HFFc6 (cell line): ENCODE measurements around the gene PI4K2B. TPM values are rescaled to one million over a fixed set of nuclear protein-coding genes. Genes with fewer than 3 reads are reported as not detected.

Experiments used
- DNase-seq: peaks from one replicate; pipeline ENCODE4 v3.0.0-alpha.2; 2018
- H3K27ac Mint-ChIP-seq: 2 replicates; pipeline ENCODE4 v1.8.0; 2020; ENCODE audit warnings: mild to moderate bottlenecking, mixed read lengths
- H3K27me3 Mint-ChIP-seq: 2 replicates; pipeline ENCODE4 v1.8.0; 2021; ENCODE audit warnings: mild to moderate bottlenecking, moderate library complexity, mixed read lengths; ENCODE audit not compliant: insufficient read depth
- H3K36me3 Mint-ChIP-seq: 2 replicates; pipeline ENCODE4 v1.8.0; 2021; ENCODE audit warnings: low read depth, mixed read lengths
- H3K4me1 Mint-ChIP-seq: 2 replicates; pipeline ENCODE4 v1.8.0; 2020; ENCODE audit warnings: low read depth, mixed read lengths
- H3K4me3 Mint-ChIP-seq: 2 replicates; pipeline ENCODE4 v1.8.0; 2020; ENCODE audit warnings: mild to moderate bottlenecking, moderate library complexity, mixed read lengths
- H3K9me3 Mint-ChIP-seq: 2 replicates; pipeline ENCODE4 v1.8.0; 2020; ENCODE audit warnings: mild to moderate bottlenecking, mixed read lengths
- total RNA-seq, 6 experiments: library from RNA; stranded (reverse); fragmentation: NEBNext Ultra II Directional; extraction: Animal tissue kit (Norgen Biotek cat#: 25700); gene quantifications; 2 replicates in 1 of 6; 3 replicates in 5 of 6; pipeline ENCODE4 v1.2.3, GENCODE V29; 2021
- TF ChIP-seq, protein P1 (sequence below): fragments of 200-600 bp; sonication (generic); IDR thresholded peaks from 2 replicates; pipeline ENCODE4 v1.5.0; 2021; ENCODE audit warnings: antibody characterized with exemption, mild to moderate bottlenecking

The PI4K2B gene
- total RNA-seq, 6 experiments from 2014 or later, result 28.3 to 33.8 (median 30.5) TPM

DNA sequence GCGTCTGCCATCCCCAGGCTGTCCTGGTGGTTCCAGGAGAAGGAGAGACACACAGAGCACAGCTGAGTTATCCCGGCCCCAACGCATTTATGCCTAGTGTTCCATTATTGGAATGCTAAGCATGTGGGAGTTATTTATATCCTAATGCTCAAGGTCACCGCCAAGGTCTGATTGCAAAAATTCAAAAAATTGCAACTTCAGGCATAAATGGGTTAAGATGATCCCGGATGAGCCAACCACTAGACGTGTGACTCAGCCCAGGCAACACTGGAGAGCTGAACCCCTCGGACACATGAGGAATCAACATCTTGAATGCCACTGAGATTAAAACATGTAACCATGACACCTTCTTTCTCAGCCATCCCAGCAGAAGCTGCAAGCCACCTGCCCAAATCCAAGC is 74.9 kb downstream of the PI4K2B start:
- TF ChIP-seq, protein P1, sequence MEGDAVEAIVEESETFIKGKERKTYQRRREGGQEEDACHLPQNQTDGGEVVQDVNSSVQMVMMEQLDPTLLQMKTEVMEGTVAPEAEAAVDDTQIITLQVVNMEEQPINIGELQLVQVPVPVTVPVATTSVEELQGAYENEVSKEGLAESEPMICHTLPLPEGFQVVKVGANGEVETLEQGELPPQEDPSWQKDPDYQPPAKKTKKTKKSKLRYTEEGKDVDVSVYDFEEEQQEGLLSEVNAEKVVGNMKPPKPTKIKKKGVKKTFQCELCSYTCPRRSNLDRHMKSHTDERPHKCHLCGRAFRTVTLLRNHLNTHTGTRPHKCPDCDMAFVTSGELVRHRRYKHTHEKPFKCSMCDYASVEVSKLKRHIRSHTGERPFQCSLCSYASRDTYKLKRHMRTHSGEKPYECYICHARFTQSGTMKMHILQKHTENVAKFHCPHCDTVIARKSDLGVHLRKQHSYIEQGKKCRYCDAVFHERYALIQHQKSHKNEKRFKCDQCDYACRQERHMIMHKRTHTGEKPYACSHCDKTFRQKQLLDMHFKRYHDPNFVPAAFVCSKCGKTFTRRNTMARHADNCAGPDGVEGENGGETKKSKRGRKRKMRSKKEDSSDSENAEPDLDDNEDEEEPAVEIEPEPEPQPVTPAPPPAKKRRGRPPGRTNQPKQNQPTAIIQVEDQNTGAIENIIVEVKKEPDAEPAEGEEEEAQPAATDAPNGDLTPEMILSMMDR, result no peak
- Mint-ChIP-seq H3K27me3 (peaks cover 11% of the 10 kb centered on the region), H3K9me3 (no peaks in the 10 kb centered on the region), H3K36me3 (no peaks in the 10 kb centered on the region), H3K4me1 (peaks cover 44% of the 10 kb centered on the region), H3K27ac (peak overlapping the region; percentile 38; the same call in 1 of the 2 replicates), H3K4me3 (no peak overlapping the region)
- no peak for DNase-seq

DNA sequence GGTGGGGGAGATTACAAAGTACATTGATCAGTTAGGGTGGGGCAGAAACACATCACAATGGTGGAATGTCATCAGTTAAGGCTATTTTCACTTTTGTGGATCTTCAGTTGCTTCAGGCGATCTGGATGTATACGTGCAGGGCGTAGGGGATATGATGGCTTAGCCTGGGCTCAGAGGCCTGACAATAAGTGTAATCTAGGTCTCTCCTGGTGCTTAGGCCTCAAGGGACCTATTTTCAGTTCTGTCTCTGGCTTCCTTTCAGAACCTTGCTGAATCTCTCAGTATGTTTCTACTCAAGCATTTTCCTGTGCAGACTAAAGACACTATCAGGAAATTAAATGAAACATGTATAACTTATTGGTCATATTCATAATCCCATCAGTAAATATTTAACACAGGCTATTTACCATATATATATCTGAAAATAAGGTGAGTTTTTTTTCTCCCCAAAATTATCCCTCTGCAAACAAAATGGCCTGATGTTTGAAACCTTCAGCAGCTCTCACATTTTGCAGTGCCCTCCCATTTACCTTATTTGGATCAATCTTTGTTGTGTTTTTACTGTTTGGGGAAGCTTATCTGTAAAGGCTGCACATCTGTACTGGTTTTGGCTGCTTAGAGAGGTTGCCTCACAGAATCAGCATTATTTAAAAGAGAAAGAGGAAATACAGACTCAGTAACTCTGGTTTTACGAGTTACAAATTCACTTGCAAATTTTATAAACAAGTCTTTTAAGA is 76.4 kb downstream of the PI4K2B start:
- no peak for DNase-seq
- H3K27me3 Mint-ChIP-seq, result peaks cover 8% of the 10 kb centered on the region
- H3K9me3 Mint-ChIP-seq, result no peaks in the 10 kb centered on the region
- peak overlapping the region; percentile 2; the same call in 1 of the 2 replicates for H3K27ac Mint-ChIP-seq
- peak overlapping the region; percentile 55 for H3K4me3 Mint-ChIP-seq
- TF ChIP-seq, protein P1, result no peak
- peaks cover 52% of the 10 kb centered on the region for H3K4me1 Mint-ChIP-seq
- no peaks in the 10 kb centered on the region for H3K36me3 Mint-ChIP-seq

DNA sequence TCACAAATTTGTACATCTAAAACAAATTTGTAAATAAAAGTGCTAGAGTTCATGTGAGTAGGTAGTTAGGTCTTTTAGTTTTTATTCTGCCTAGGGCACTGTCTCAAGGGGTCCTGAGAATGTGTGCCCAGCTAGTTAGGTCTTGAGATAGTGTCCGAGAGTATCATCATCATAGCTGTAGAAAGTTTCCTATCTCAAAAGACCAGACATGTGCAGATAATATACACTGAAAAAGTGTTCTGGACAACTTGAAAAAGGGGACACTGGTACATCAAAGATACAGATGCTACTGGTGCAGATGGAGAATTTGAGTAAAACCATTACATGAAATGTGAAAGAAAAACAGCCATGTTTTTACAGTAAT is 77.0 kb downstream of the PI4K2B start:
- peaks cover 8% of the 10 kb centered on the region for H3K27me3 Mint-ChIP-seq
- TF ChIP-seq, protein P1, result no peak
- H3K27ac Mint-ChIP-seq, result no peak overlapping the region
- H3K4me1 Mint-ChIP-seq, result peaks cover 52% of the 10 kb centered on the region
- DNase-seq, result no peak
- peak overlapping the region; percentile 55 for H3K4me3 Mint-ChIP-seq
- no peaks in the 10 kb centered on the region for H3K9me3 Mint-ChIP-seq
- peaks cover 5% of the 10 kb centered on the region; the same call in 1 of the 2 replicates for H3K36me3 Mint-ChIP-seq

DNA sequence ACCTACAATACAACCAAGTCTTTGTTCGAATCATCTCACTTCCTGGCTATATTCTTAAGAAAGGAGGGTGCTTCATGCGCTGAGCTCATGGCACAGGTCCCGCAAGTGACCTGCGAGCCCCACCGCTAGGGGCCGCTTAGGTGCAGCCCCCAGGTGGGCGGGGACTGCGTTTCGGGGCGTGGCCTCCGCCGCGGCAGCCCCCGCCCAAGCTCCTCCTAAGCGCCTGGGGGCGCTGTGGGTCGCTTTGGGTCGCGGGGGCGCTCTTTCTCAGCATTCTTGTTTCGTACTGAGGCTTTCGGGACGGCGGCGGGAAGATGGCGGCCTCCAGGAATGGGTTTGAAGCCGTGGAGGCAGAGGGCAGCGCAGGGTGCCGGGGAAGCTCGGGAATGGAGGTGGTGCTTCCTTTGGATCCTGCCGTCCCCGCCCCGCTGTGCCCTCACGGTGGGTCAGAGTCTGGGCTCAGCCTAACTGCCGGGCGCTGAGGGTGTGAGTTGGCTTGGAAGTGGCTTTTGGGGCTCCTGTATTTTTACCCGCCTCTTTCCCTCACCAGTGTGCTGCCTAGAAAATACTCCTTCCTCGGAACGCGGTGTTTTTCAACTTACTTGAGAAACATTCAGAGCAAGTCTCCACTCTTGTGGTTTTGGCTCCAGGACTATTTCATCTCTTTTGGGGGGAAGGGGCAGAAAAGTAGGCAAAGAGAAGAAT is 78.8 kb downstream of the PI4K2B start, which contains the start of gene ZCCHC4:
Gene ZCCHC4 (plus strand): TSS at position 279 of the 705 bp plus-strand sequence. CDS start 36 bp downstream, at position 315.
- peak within 1 kb of the TSS; percentile 97 for H3K27ac Mint-ChIP-seq
- peaks cover 6% of the 10 kb centered on the region for H3K27me3 Mint-ChIP-seq
- H3K4me1 Mint-ChIP-seq, result peaks cover 67% of the 10 kb centered on the region
- no peaks in the 10 kb centered on the region for H3K9me3 Mint-ChIP-seq
- peak within 1 kb of the TSS; percentile 100 for H3K4me3 Mint-ChIP-seq
- DNase-seq, result peak; percentile 78
- TF ChIP-seq, protein P1, result peak; percentile 98
- peaks cover 20% of the 10 kb centered on the region for H3K36me3 Mint-ChIP-seq

DNA sequence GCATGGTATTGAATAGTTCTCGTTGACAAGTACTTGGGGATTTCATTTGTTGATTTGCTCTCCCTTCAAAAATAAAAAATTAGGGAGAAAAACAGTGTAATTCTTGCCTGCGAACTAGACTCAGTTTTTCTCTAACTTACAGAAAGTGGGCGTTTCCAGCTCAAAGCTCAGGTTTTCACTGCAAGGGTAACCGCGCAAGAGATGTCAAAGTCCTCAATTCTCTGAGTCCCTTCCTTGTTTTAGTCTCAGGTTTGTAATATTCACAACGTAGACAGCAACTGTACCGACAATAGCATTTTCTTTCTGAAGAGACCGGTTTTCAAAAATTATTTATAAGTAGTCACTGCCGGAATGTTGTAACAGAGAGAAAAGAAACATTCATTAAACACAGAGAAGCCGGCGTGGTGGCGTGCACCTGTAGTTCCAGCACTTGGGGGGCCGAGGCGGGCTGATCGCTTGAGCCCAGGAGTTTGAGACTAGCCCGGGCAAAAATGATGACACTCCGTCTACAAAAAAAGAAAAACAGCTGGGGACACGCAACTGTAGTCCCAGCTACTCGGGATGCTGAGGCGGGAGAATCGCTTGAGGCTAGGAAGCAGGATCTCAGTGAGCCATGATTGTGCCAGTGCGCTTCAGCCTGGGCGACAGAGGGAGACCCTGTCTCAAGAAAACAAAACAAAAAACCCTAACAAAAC is 79.5 kb downstream of the PI4K2B start:
- no peaks in the 10 kb centered on the region for H3K9me3 Mint-ChIP-seq
- H3K36me3 Mint-ChIP-seq, result peaks cover 24% of the 10 kb centered on the region
- H3K27ac Mint-ChIP-seq, result peak overlapping the region; percentile 97
- H3K4me3 Mint-ChIP-seq, result peak overlapping the region; percentile 100
- TF ChIP-seq, protein P1, result no peak
- peaks cover 64% of the 10 kb centered on the region for H3K4me1 Mint-ChIP-seq
- H3K27me3 Mint-ChIP-seq, result peaks cover 1% of the 10 kb centered on the region
- no peak for DNase-seq
